Mesenchymal stem cell (in vitro differentiated cells and primary cell): ENCODE measurements around the gene ROBO2.

ENCODE experiments used
- DNase-seq: peaks from one replicate; pipeline ENCODE4 v3.0.0-alpha.2; 2013
- H2AFZ ChIP-seq: one replicate; pipeline ENCODE4 v1.6.1; 2013; ENCODE audit warnings: low read depth, mild to moderate bottlenecking, control low read depth, inconsistent platforms, low read length, moderate library complexity
- H2AK5ac ChIP-seq: 2 replicates; pipeline ENCODE4 v1.6.1; 2013; ENCODE audit warnings: low read length, moderate library complexity, mild to moderate bottlenecking, inconsistent platforms; ENCODE audit not compliant: severe bottlenecking
- H2BK120ac ChIP-seq: one replicate; pipeline ENCODE4 v1.6.1; 2013; ENCODE audit warnings: low read depth, mild to moderate bottlenecking, inconsistent platforms, low read length, moderate library complexity
- H2BK12ac ChIP-seq, 2 experiments: one replicate each; pipeline ENCODE4 v1.6.1; 2013; ENCODE audit warnings: inconsistent platforms in 2 of 2, low read length in 2 of 2, mild to moderate bottlenecking in 2 of 2, moderate library complexity in 2 of 2, control low read depth in 1 of 2
- H2BK15ac ChIP-seq: one replicate; pipeline ENCODE4 v1.6.1; 2013; ENCODE audit warnings: mild to moderate bottlenecking, low read depth, inconsistent platforms; ENCODE audit not compliant: poor library complexity, severe bottlenecking
- H2BK5ac ChIP-seq: 2 replicates; pipeline ENCODE4 v1.6.1; 2013; ENCODE audit warnings: low read depth, mild to moderate bottlenecking, low read length, control low read depth, inconsistent platforms; ENCODE audit not compliant: poor library complexity, severe bottlenecking
- H3K14ac ChIP-seq, 2 experiments: one replicate each; pipeline ENCODE4 v1.6.1; 2013; ENCODE audit warnings: inconsistent platforms in 2 of 2, low read length in 2 of 2, control low read depth in 1 of 2, mild to moderate bottlenecking in 1 of 2, moderate library complexity in 1 of 2
- H3K18ac ChIP-seq, 2 experiments: one replicate each; pipeline ENCODE4 v1.6.1; 2013; ENCODE audit warnings: inconsistent platforms in 2 of 2, low read length in 2 of 2, control low read depth in 1 of 2, low read depth in 1 of 2, mild to moderate bottlenecking in 1 of 2
- H3K23ac ChIP-seq, 2 experiments: one replicate each; pipeline ENCODE4 v1.6.1; 2013; ENCODE audit warnings: inconsistent platforms in 2 of 2, low read length in 2 of 2, mild to moderate bottlenecking in 2 of 2, moderate library complexity in 2 of 2, control low read depth in 1 of 2
- H3K27ac ChIP-seq: 2 replicates; pipeline ENCODE4 v1.5.1; 2013; ENCODE audit warnings: mild to moderate bottlenecking, moderate library complexity, low read length, control low read depth, inconsistent platforms; ENCODE audit not compliant: poor library complexity, severe bottlenecking
- H3K27me3 ChIP-seq, 2 experiments: 2 replicates each; pipeline versions ENCODE4 v1.6.1 to v1.7.0; 2013; ENCODE audit warnings: low read length in 2 of 2, mild to moderate bottlenecking in 2 of 2, moderate library complexity in 2 of 2, control low read depth in 1 of 2, inconsistent platforms in 1 of 2; ENCODE audit not compliant: control insufficient read depth in 1 of 2, insufficient read depth in 1 of 2
- H3K36me3 ChIP-seq, 2 experiments: 2 replicates each; pipeline versions ENCODE4 v1.6.1 to v1.7.0; 2013; ENCODE audit warnings: low read length in 2 of 2, control low read depth in 1 of 2, inconsistent platforms in 1 of 2, low read depth in 1 of 2, mild to moderate bottlenecking in 1 of 2; ENCODE audit not compliant: insufficient read depth in 2 of 2, control insufficient read depth in 1 of 2
- H3K4ac ChIP-seq, 2 experiments: one replicate each; pipeline ENCODE4 v1.6.1; 2013; ENCODE audit warnings: inconsistent platforms in 2 of 2, low read length in 2 of 2, mild to moderate bottlenecking in 2 of 2, moderate library complexity in 2 of 2, control low read depth in 1 of 2, low read depth in 1 of 2
- H3K4me1 ChIP-seq: 2 replicates; pipeline ENCODE4 v1.6.1; 2013; ENCODE audit warnings: low read depth, low read length, control low read depth; ENCODE audit not compliant: control insufficient read depth, insufficient read depth
- H3K4me2 ChIP-seq: 2 replicates; pipeline ENCODE4 v1.6.1; 2013; ENCODE audit warnings: low read length, mild to moderate bottlenecking, inconsistent platforms; ENCODE audit not compliant: poor library complexity, severe bottlenecking
- H3K4me3 ChIP-seq, 2 experiments: 2 replicates each; pipeline versions ENCODE4 v1.5.1 to v1.7.0; 2013; ENCODE audit warnings: low read length in 2 of 2, mild to moderate bottlenecking in 2 of 2, control low read depth in 1 of 2, low read depth in 1 of 2; ENCODE audit not compliant: insufficient read depth in 1 of 2
- H3K79me1 ChIP-seq: replicated peaks from 2 replicates; pipeline ENCODE4 v1.6.1; 2013; ENCODE audit warnings: mild to moderate bottlenecking, control low read depth, low read length, inconsistent platforms; ENCODE audit not compliant: poor library complexity, severe bottlenecking
- H3K9ac ChIP-seq: 2 replicates; pipeline ENCODE4 v1.7.0; 2013; ENCODE audit warnings: mild to moderate bottlenecking, low read length, moderate library complexity
- H3K9me3 ChIP-seq: 2 replicates; pipeline ENCODE4 v1.7.0; 2013; ENCODE audit warnings: mild to moderate bottlenecking, low read length; ENCODE audit not compliant: control insufficient read depth
- H4K8ac ChIP-seq: one replicate; pipeline ENCODE4 v1.6.1; 2013; ENCODE audit warnings: inconsistent platforms, mild to moderate bottlenecking, low read length, moderate library complexity
- H4K91ac ChIP-seq: one replicate; pipeline ENCODE4 v1.6.1; 2013; ENCODE audit warnings: mild to moderate bottlenecking, low read length, inconsistent platforms
- WGBS: methylation state at CpG from one replicate; pipeline ENCODE4 v1.1.7; 2013; ENCODE audit warnings: mixed read lengths; 5-methylcytosine and 5-hydroxymethylcytosine counted together

The ROBO2 gene

DNA sequence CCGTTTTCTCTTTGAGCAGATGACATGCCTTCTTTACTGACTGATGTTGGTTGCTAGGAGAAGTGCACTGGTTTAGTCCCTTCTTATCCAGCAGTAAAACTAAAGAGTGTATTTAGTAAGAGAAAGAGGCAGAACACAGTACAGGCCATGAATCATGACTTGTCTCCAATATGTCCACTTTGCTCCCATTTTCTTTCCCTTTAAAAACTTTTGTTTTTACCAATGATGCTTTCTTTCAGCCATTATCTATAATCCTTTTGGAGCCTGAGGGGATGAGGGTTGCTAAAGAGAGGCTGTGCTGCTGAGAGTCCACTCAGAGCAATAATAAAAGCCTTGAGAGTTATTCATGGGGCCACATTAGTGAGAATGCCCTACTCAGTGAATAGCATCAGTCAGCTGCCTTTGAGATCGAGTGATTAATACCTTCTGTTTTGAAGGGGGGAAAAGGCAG is 12.2 kb downstream of the ROBO2 start:
- no peak overlapping the region for H3K27ac ChIP-seq
- no peak overlapping the region for H2BK5ac ChIP-seq
- no peaks in the 10 kb centered on the region for H3K79me1 ChIP-seq
- no peak for DNase-seq
- no peak overlapping the region for H3K18ac ChIP-seq
- H4K8ac ChIP-seq = no peak overlapping the region
- no peak overlapping the region for H3K4ac ChIP-seq
- H3K27me3 ChIP-seq = no peaks in the 10 kb centered on the region
- H3K4me3 ChIP-seq = no peak overlapping the region
- H3K9ac ChIP-seq = no peak overlapping the region
- H2BK120ac ChIP-seq = no peak overlapping the region
- H2AK5ac ChIP-seq = no peak overlapping the region
- H2AFZ ChIP-seq = no peak overlapping the region
- no peaks in the 10 kb centered on the region for H3K9me3 ChIP-seq
- H2BK15ac ChIP-seq = no peak overlapping the region
- no peaks in the 10 kb centered on the region for H3K4me1 ChIP-seq
- no peak overlapping the region for H2BK12ac ChIP-seq
- 82% methylated on average over 2 of the region's 2 CpGs for WGBS
- no peak overlapping the region for H3K4me2 ChIP-seq
- H3K14ac ChIP-seq = no peak overlapping the region
- no peak overlapping the region for H3K23ac ChIP-seq
- H4K91ac ChIP-seq = no peak overlapping the region
- no peaks in the 10 kb centered on the region for H3K36me3 ChIP-seq

DNA sequence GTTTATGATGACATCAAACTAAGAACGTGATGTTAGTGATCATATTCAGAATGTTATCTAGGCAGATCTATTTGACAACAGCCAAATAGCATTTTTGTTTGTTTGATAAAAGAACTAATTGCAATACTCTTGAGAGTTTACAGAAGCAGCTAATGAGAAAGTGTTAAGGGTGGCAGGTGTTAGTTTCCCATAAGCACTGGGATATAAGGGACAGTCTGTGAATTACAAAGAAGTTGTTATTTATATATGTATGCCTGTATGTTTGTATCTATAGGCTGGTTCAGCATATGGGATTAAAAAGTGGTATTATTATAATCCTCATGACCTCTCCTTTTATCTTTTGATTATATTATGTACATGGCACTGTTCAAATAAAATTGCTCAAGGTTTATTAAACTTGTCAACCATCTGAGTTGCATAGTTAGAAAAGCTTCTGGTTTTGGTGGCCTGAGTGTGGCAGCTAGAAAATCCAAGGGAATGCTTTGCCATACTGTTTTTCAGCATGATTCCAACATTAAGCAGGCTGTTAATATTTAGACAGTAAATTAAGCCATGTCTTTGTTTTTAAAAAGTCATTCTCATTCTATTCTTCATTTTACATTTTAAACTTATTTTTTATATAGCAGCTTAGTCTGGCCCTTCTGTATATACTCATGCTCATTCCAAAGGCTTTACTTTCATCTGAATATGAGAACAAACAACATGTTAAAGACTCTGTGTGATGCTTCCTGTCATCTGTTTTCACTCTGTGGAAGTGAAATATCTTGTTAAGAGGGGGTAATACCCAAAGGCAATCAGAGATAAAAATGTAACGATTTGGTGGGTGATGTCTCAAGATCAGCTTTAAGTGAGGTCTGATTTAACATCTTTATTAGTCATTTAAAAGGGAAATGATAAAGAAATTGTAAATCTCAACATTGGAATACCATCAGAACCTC is 13.1 kb downstream of the ROBO2 start:
- H3K36me3 ChIP-seq = no peaks in the 10 kb centered on the region
- H2AK5ac ChIP-seq = no peak overlapping the region
- H3K27ac ChIP-seq = no peak overlapping the region
- H3K9ac ChIP-seq = no peak overlapping the region
- H4K91ac ChIP-seq = no peak overlapping the region
- H3K4me3 ChIP-seq = no peak overlapping the region
- no peak overlapping the region for H3K4me2 ChIP-seq
- no peak overlapping the region for H2AFZ ChIP-seq
- no peak overlapping the region for H2BK5ac ChIP-seq
- H3K79me1 ChIP-seq = no peaks in the 10 kb centered on the region
- H2BK15ac ChIP-seq = no peak overlapping the region
- no peak overlapping the region for H4K8ac ChIP-seq
- H3K27me3 ChIP-seq = no peaks in the 10 kb centered on the region
- no peak for DNase-seq
- H3K23ac ChIP-seq = no peak overlapping the region
- no peaks in the 10 kb centered on the region for H3K9me3 ChIP-seq
- H2BK120ac ChIP-seq = no peak overlapping the region
- H3K4me1 ChIP-seq = no peaks in the 10 kb centered on the region
- no peak overlapping the region for H3K4ac ChIP-seq
- no peak overlapping the region for H3K18ac ChIP-seq
- H3K14ac ChIP-seq = no peak overlapping the region
- no peak overlapping the region for H2BK12ac ChIP-seq
- WGBS = 100% methylated on average over 1 of the region's 2 CpGs

DNA sequence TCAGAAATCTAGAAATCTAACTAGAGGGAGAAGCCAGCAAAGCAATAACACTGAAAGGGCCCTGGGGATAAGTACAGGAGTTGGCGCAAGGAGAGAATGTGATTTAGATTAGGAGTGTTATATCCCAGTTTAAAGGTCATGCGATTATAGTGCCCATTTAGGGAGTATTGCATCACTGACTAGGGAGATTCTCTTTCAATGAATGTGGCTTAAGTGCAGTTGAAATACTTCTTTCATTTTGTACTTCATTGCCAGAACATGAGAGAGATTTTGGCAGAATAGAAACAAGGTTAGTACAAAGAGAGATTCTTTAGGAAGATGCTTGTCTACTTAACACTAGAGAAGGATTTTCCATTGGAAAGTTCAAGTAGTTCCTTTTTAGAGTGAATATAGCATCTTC is 13.9 kb downstream of the ROBO2 start:
- H4K8ac ChIP-seq = no peak overlapping the region
- no peak overlapping the region for H3K14ac ChIP-seq
- no peaks in the 10 kb centered on the region for H3K27me3 ChIP-seq
- no peak overlapping the region for H2BK15ac ChIP-seq
- no peaks in the 10 kb centered on the region for H3K9me3 ChIP-seq
- no peak overlapping the region for H3K4me2 ChIP-seq
- peak; percentile 2 for DNase-seq
- no peaks in the 10 kb centered on the region for H3K36me3 ChIP-seq
- H2AFZ ChIP-seq = no peak overlapping the region
- H3K9ac ChIP-seq = no peak overlapping the region
- H2AK5ac ChIP-seq = no peak overlapping the region
- H3K79me1 ChIP-seq = no peaks in the 10 kb centered on the region
- no peak overlapping the region for H2BK12ac ChIP-seq
- no peak overlapping the region for H3K4me3 ChIP-seq
- no peak overlapping the region for H3K18ac ChIP-seq
- no peak overlapping the region for H3K27ac ChIP-seq
- no peak overlapping the region for H4K91ac ChIP-seq
- H2BK120ac ChIP-seq = no peak overlapping the region
- H3K4ac ChIP-seq = no peak overlapping the region
- H2BK5ac ChIP-seq = no peak overlapping the region
- 95% methylated on average over 2 of the region's 2 CpGs for WGBS
- no peaks in the 10 kb centered on the region for H3K4me1 ChIP-seq
- H3K23ac ChIP-seq = no peak overlapping the region

DNA sequence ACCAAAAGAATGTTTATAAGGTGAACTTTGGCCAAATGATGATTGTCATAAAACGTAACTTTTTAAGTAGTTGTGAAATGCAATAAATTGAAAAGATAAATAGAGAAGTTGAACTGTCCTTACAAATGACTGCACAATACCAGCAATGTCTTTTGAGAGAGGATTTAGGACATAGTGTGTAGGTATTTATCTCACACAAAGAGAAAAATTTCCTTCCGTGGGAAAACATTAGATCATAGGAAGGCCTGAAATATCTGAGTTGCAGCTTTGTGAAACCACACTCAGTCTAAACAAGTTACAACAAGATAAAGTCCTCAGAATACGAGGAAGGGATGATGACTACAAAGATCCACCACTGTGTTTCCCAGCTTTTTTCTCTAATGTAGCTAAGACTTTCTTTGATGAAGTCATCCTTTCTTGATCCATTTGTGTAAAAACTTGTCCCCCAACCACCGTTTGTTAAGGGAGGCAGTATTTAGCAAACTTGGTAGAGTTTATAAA is 16.0 kb downstream of the ROBO2 start:
- Histone ChIP-seq H2BK5ac (no peak overlapping the region), H2BK120ac (no peak overlapping the region), H2AFZ (no peak overlapping the region), H3K27me3 (no peaks in the 10 kb centered on the region), H3K4me2 (no peak overlapping the region), H4K8ac (no peak overlapping the region), H3K4ac (no peak overlapping the region), H3K18ac (no peak overlapping the region), H3K9me3 (no peaks in the 10 kb centered on the region), H4K91ac (no peak overlapping the region), H3K79me1 (no peaks in the 10 kb centered on the region), H2BK15ac (no peak overlapping the region), H3K14ac (no peak overlapping the region), H3K4me3 (no peak overlapping the region), H2BK12ac (no peak overlapping the region), H3K23ac (no peak overlapping the region), H3K4me1 (no peaks in the 10 kb centered on the region), H2AK5ac (no peak overlapping the region), H3K9ac (no peak overlapping the region), H3K27ac (no peak overlapping the region), H3K36me3 (no peaks in the 10 kb centered on the region)
- WGBS = 83% methylated on average over 3 of the region's 4 CpGs
- peak; percentile 42 for DNase-seq
